Measurements from ENCODE around the gene ALX1. TPM values are rescaled to one million over a fixed set of nuclear protein-coding genes. Genes with fewer than 3 reads are reported as not detected.

The ALX1 gene
- total RNA-seq = 1 to 10 TPM in 4 of 8 experiments, not detected in 4; 3.8 to 9.6 (median 5.8) TPM

- Histone ChIP-seq H3K27ac (peak within 1 kb of the TSS; percentile 12 to 83), H3K4me3 (peak within 1 kb of the TSS; percentile 47 to 64 (median 52)), H3K4me1 (replicated peaks in 1 of 2) (peaks cover 0 to 6% of the 10 kb centered on the region in 2 donors)
- 0 to 7% (median 0%) methylated on average over 2 to 34 of the region's 49 CpGs; no CpG with 5 or more reads in 1 of the 10 experiments for WGBS, 10 experiments
- in situ Hi-C loops (cut with MboI; ENCODE audit: low pct_unique_long_range_greater_than_20kb in 2 of 9, low sequenced_read_pairs in 9 of 9, unreplicated experiment in 9 of 9) = no loop called here
- peak; percentile 78 to 94 (median 91) for ATAC-seq (replicated peaks in 6 of 8)
Observed at GRCh38 chr12:85280165-85280983, at the start of gene ALX1. TSS of gene ALX1 (plus strand) at chr12:85280220. CDS start at chr12:85280262, 42 bp downstream.

GRCh38 chr12:85237327-85237726, 42.7 kb upstream of the ALX1 start:
- in situ Hi-C loops (cut with MboI; ENCODE audit: low pct_unique_long_range_greater_than_20kb in 2 of 9, low sequenced_read_pairs in 9 of 9, unreplicated experiment in 9 of 9) = no loop called here
- WGBS, 10 experiments = 0 to 72% (median 17%) methylated on average over 1 to 2 of the region's 2 CpGs; no CpG with 5 or more reads in 3 of the 10 experiments
- H3K4me1 ChIP-seq (replicated peaks in 1 of 2) = no peaks in the 10 kb centered on the region
- H3K27ac ChIP-seq = no peak overlapping the region
- no peak overlapping the region for H3K4me3 ChIP-seq
- no peak for ATAC-seq (replicated peaks in 6 of 8)

- in situ Hi-C loops (cut with MboI; ENCODE audit: low pct_unique_long_range_greater_than_20kb in 2 of 9, low sequenced_read_pairs in 9 of 9, unreplicated experiment in 9 of 9) = no loop called here
- H3K27ac ChIP-seq = no peak overlapping the region
- 0 to 100% (median 60%) methylated on average over 1 to 3 of the region's 3 CpGs for WGBS, 10 experiments
- ATAC-seq (replicated peaks in 6 of 8) = no peak
- no peaks in the 10 kb centered on the region for H3K4me1 ChIP-seq (replicated peaks in 1 of 2)
- no peak overlapping the region for H3K4me3 ChIP-seq
Observed at GRCh38 chr12:85244561-85244960, 35.5 kb upstream of the ALX1 start.

- WGBS, 10 experiments = 0 to 88% (median 68%) methylated on average over 1 to 4 of the region's 4 CpGs; no CpG with 5 or more reads in 3 of the 10 experiments
- peak in 1 of 8 experiments; percentile 68 for ATAC-seq (replicated peaks in 6 of 8)
- Histone ChIP-seq H3K4me1 (replicated peaks in 1 of 2) (no peaks in the 10 kb centered on the region), H3K4me3 (no peak overlapping the region), H3K27ac (no peak overlapping the region)
- in situ Hi-C loops (cut with MboI; ENCODE audit: low pct_unique_long_range_greater_than_20kb in 2 of 9, low sequenced_read_pairs in 9 of 9, unreplicated experiment in 9 of 9) = no loop called here
Observed at GRCh38 chr12:85253853-85254252, 26.2 kb upstream of the ALX1 start.

GRCh38 chr12:85257671-85258070, 22.3 kb upstream of the ALX1 start:
- ATAC-seq (replicated peaks in 6 of 8) = no peak
- in situ Hi-C loops (cut with MboI; ENCODE audit: low pct_unique_long_range_greater_than_20kb in 2 of 9, low sequenced_read_pairs in 9 of 9, unreplicated experiment in 9 of 9) = no loop called here
- no peak overlapping the region for H3K4me3 ChIP-seq
- H3K27ac ChIP-seq = no peak overlapping the region
- WGBS, 10 experiments = 0 to 100% (median 94%) methylated on average over 1 of the region's 1 CpG; no CpG with 5 or more reads in 1 of the 10 experiments
- no peaks in the 10 kb centered on the region for H3K4me1 ChIP-seq (replicated peaks in 1 of 2)

GRCh38 chr12:85260447-85260846, 19.6 kb upstream of the ALX1 start:
- WGBS, 10 experiments = 25 to 100% (median 78%) methylated on average over 1 to 2 of the region's 2 CpGs; no CpG with 5 or more reads in 1 of the 10 experiments
- Histone ChIP-seq H3K4me3 (no peak overlapping the region), H3K27ac (no peak overlapping the region), H3K4me1 (replicated peaks in 1 of 2) (no peaks in the 10 kb centered on the region)
- ATAC-seq (replicated peaks in 6 of 8) = no peak
- in situ Hi-C loops (cut with MboI; ENCODE audit: low pct_unique_long_range_greater_than_20kb in 2 of 9, low sequenced_read_pairs in 9 of 9, unreplicated experiment in 9 of 9) = no loop called here

- in situ Hi-C loops (cut with MboI; ENCODE audit: low pct_unique_long_range_greater_than_20kb in 2 of 9, low sequenced_read_pairs in 9 of 9, unreplicated experiment in 9 of 9) = no loop called here
- WGBS, 10 experiments = 19 to 100% (median 74%) methylated on average over 1 to 3 of the region's 3 CpGs
- no peak for ATAC-seq (replicated peaks in 6 of 8)
- Histone ChIP-seq H3K4me1 (replicated peaks in 1 of 2) (no peaks in the 10 kb centered on the region), H3K4me3 (no peak overlapping the region), H3K27ac (no peak overlapping the region)
Observed at GRCh38 chr12:85260896-85261295, 19.1 kb upstream of the ALX1 start.

- 55 to 94% (median 72%) methylated on average over 1 to 4 of the region's 4 CpGs for WGBS, 10 experiments
- ATAC-seq (replicated peaks in 6 of 8) = no peak
- Histone ChIP-seq H3K27ac (no peak overlapping the region), H3K4me1 (replicated peaks in 1 of 2) (no peaks in the 10 kb centered on the region), H3K4me3 (no peak overlapping the region)
- in situ Hi-C loops (cut with MboI; ENCODE audit: low pct_unique_long_range_greater_than_20kb in 2 of 9, low sequenced_read_pairs in 9 of 9, unreplicated experiment in 9 of 9) = no loop called here
Observed at GRCh38 chr12:85266356-85266755, 13.7 kb upstream of the ALX1 start.

GRCh38 chr12:85273381-85274314, 6.4 kb upstream of the ALX1 start:
- ATAC-seq (replicated peaks in 6 of 8) = no peak
- no peak overlapping the region for H3K4me3 ChIP-seq

GRCh38 chr12:85274315-85274651, 5.7 kb upstream of the ALX1 start:
- Histone ChIP-seq H3K4me1 (replicated peaks in 1 of 2) (peaks cover 0 to 3% of the 10 kb centered on the region in 2 donors), H3K27ac (no peak overlapping the region), H3K4me3 (no peak overlapping the region)
- in situ Hi-C loops (cut with MboI; ENCODE audit: low pct_unique_long_range_greater_than_20kb in 2 of 9, low sequenced_read_pairs in 9 of 9, unreplicated experiment in 9 of 9) = no loop called here
- ATAC-seq (replicated peaks in 6 of 8) = no peak
- WGBS, 10 experiments = 14 to 80% (median 26%) methylated on average over 1 to 7 of the region's 8 CpGs

More at GRCh38 chr12:85273381-85274314, 6.4 kb upstream of the ALX1 start:
- 4 to 90% (median 11%) methylated on average over 4 to 31 of the region's 37 CpGs; no CpG with 5 or more reads in 1 of the 10 experiments for WGBS, 10 experiments
- in situ Hi-C loops (cut with MboI; ENCODE audit: low pct_unique_long_range_greater_than_20kb in 2 of 9, low sequenced_read_pairs in 9 of 9, unreplicated experiment in 9 of 9) = no loop called here
- H3K4me1 ChIP-seq (replicated peaks in 1 of 2) = no peaks in the 10 kb centered on the region
- H3K27ac ChIP-seq = no peak overlapping the region

GRCh38 chr12:85275374-85275773, 4.6 kb upstream of the ALX1 start:
- Histone ChIP-seq H3K27ac (no peak overlapping the region), H3K4me1 (replicated peaks in 1 of 2) (peaks cover 0 to 3% of the 10 kb centered on the region in 2 donors), H3K4me3 (no peak overlapping the region)
- ATAC-seq (replicated peaks in 6 of 8) = no peak
- WGBS, 10 experiments = 0 to 40% (median 11%) methylated on average over 1 to 2 of the region's 2 CpGs; no CpG with 5 or more reads in 2 of the 10 experiments
- in situ Hi-C loops (cut with MboI; ENCODE audit: low pct_unique_long_range_greater_than_20kb in 2 of 9, low sequenced_read_pairs in 9 of 9, unreplicated experiment in 9 of 9) = no loop called here

GRCh38 chr12:85277191-85277590, 2.8 kb upstream of the ALX1 start:
- in situ Hi-C loops (cut with MboI; ENCODE audit: low pct_unique_long_range_greater_than_20kb in 2 of 9, low sequenced_read_pairs in 9 of 9, unreplicated experiment in 9 of 9) = no loop called here
- Histone ChIP-seq H3K4me1 (replicated peaks in 1 of 2) (peaks cover 0 to 6% of the 10 kb centered on the region in 2 donors), H3K27ac (no peak overlapping the region), H3K4me3 (no peak overlapping the region)
- WGBS, 10 experiments = 0 to 76% (median 24%) methylated on average over 2 to 3 of the region's 3 CpGs; no CpG with 5 or more reads in 2 of the 10 experiments
- ATAC-seq (replicated peaks in 6 of 8) = no peak
